ENCODE results near the gene ADGRG2.
"Not testable (repeated sequence)": the region's sequence is repeated elsewhere in the genome, so short reads cannot be mapped to it uniquely, and the experiment has no call there.

The ADGRG2 gene

GRCh38 chrX:19072372-19072771 lies 49.9 kb downstream of the ADGRG2 start:
- no peak for DNase-seq

GRCh38 chrX:19070555-19070994 lies 51.7 kb downstream of the ADGRG2 start:
- no peak for DNase-seq

- DNase-seq, result not testable (repeated sequence)
These were observed 55.3 kb downstream of the ADGRG2 start for GRCh38 chrX:19066987-19067386.

- no peak for DNase-seq
These were observed 56.7 kb downstream of the ADGRG2 start for GRCh38 chrX:19065535-19065934.

GRCh38 chrX:19064175-19064574 lies 58.1 kb downstream of the ADGRG2 start:
- DNase-seq, result no peak

- DNase-seq, result no peak
These were observed 59.2 kb downstream of the ADGRG2 start for GRCh38 chrX:19063030-19063429.

- DNase-seq, result no peak
These were observed 63.2 kb downstream of the ADGRG2 start for GRCh38 chrX:19059067-19059466.

GRCh38 chrX:19057856-19058255 lies 64.4 kb downstream of the ADGRG2 start:
- no peak for DNase-seq

GRCh38 chrX:19049110-19049509 lies 73.2 kb downstream of the ADGRG2 start:
- no peak for DNase-seq

GRCh38 chrX:19046343-19047215 lies 75.7 kb downstream of the ADGRG2 start:
- no peak for DNase-seq

GRCh38 chrX:19040373-19040772 lies 81.9 kb downstream of the ADGRG2 start:
- DNase-seq, result no peak

- DNase-seq, result no peak
These were observed 88.2 kb downstream of the ADGRG2 start for GRCh38 chrX:19034025-19034424.

GRCh38 chrX:19030805-19031204 lies 91.5 kb downstream of the ADGRG2 start:
- DNase-seq, result no peak

GRCh38 chrX:19028560-19028959 lies 93.7 kb downstream of the ADGRG2 start:
- DNase-seq, result no peak

GRCh38 chrX:19024366-19024765 lies 97.9 kb downstream of the ADGRG2 start:
- no peak for DNase-seq

GRCh38 chrX:19019996-19020395 lies 102.3 kb downstream of the ADGRG2 start:
- DNase-seq, result no peak

- no peak for DNase-seq
These were observed 105.0 kb downstream of the ADGRG2 start for GRCh38 chrX:19017271-19017670.

GRCh38 chrX:19016614-19017013 lies 105.7 kb downstream of the ADGRG2 start:
- DNase-seq, result not testable (repeated sequence)

GRCh38 chrX:19007868-19008267 lies 114.4 kb downstream of the ADGRG2 start:
- DNase-seq, result no peak

GRCh38 chrX:19007011-19007410 lies 115.3 kb downstream of the ADGRG2 start:
- no peak for DNase-seq

GRCh38 chrX:19005909-19006308 lies 116.4 kb downstream of the ADGRG2 start:
- no peak for DNase-seq

GRCh38 chrX:19003756-19004155 lies 118.5 kb downstream of the ADGRG2 start:
- no peak for DNase-seq

GRCh38 chrX:18998653-18999052 lies 123.6 kb downstream of the ADGRG2 start:
- DNase-seq, result no peak

- DNase-seq, result no peak
These were observed 124.4 kb downstream of the ADGRG2 start for GRCh38 chrX:18997916-18998315.

- no peak for DNase-seq
These were observed 125.7 kb downstream of the ADGRG2 start for GRCh38 chrX:18996536-18996935.
